ENCODE measurements around the gene SH3BGRL2.
"Not testable (repeated sequence)": the region's sequence is repeated elsewhere in the genome, so short reads cannot be mapped to it uniquely, and the experiment has no call there.

Gene SH3BGRL2

GRCh38 chr6:79650950-79651349, 19.8 kb downstream of the SH3BGRL2 start:
- DNase-seq = no peak

- DNase-seq = no peak
Measured at GRCh38 chr6:79656134-79656533, 25.0 kb downstream of the SH3BGRL2 start.

GRCh38 chr6:79657238-79657637, 26.1 kb downstream of the SH3BGRL2 start:
- DNase-seq = no peak

GRCh38 chr6:79663655-79664054, 32.5 kb downstream of the SH3BGRL2 start:
- DNase-seq = not testable (repeated sequence)

GRCh38 chr6:79665725-79666551, 34.8 kb downstream of the SH3BGRL2 start:
- DNase-seq = no peak

GRCh38 chr6:79666634-79667033, 35.5 kb downstream of the SH3BGRL2 start:
- no peak for DNase-seq

- DNase-seq = no peak
Measured at GRCh38 chr6:79668381-79668780, 37.3 kb downstream of the SH3BGRL2 start.

- DNase-seq = no peak
Measured at GRCh38 chr6:79669766-79670165, 38.6 kb downstream of the SH3BGRL2 start.

GRCh38 chr6:79670789-79671188, 39.7 kb downstream of the SH3BGRL2 start:
- no peak for DNase-seq

- peak; percentile 68 for DNase-seq
Measured at GRCh38 chr6:79671600-79672266, 40.6 kb downstream of the SH3BGRL2 start.

- no peak for DNase-seq
Measured at GRCh38 chr6:79672631-79673111, 41.5 kb downstream of the SH3BGRL2 start.

GRCh38 chr6:79673947-79674346, 42.8 kb downstream of the SH3BGRL2 start:
- no peak for DNase-seq

- no peak for DNase-seq
Measured at GRCh38 chr6:79676785-79677736, 45.9 kb downstream of the SH3BGRL2 start.

GRCh38 chr6:79682682-79683081, 51.6 kb downstream of the SH3BGRL2 start:
- not testable (repeated sequence) for DNase-seq

- no peak for DNase-seq
Measured at GRCh38 chr6:79684876-79685275, 53.7 kb downstream of the SH3BGRL2 start.

- DNase-seq = no peak
Measured at GRCh38 chr6:79686707-79687309, 55.7 kb downstream of the SH3BGRL2 start.

GRCh38 chr6:79687759-79688158, 56.6 kb downstream of the SH3BGRL2 start:
- DNase-seq = no peak

GRCh38 chr6:79694156-79694555, 63.0 kb downstream of the SH3BGRL2 start:
- DNase-seq = no peak

- DNase-seq = no peak
Measured at GRCh38 chr6:79694623-79695343, 63.7 kb downstream of the SH3BGRL2 start.

- no peak for DNase-seq
Measured at GRCh38 chr6:79697430-79697829, 66.3 kb downstream of the SH3BGRL2 start.

- DNase-seq = no peak
Measured at GRCh38 chr6:79699606-79700005, 68.5 kb downstream of the SH3BGRL2 start.

GRCh38 chr6:79702691-79703090, 71.6 kb downstream of the SH3BGRL2 start:
- no peak for DNase-seq
